ENCODE results near the gene STARD9.

STARD9 gene

GRCh38 chr15:42623951-42624350 is 48.5 kb downstream of the STARD9 start:
- no peak for TF ChIP-seq SIN3A (IDR thresholded peaks at IDR 0.05; ENCODE audit: borderline replicate concordance, insufficient read depth, low read length)
- no peak for TF ChIP-seq FOXP2 (optimal IDR thresholded peaks at IDR 0.05; ENCODE audit: borderline replicate concordance, extremely low read depth, extremely low read length, insufficient read depth)
- TF ChIP-seq REST (IDR thresholded peaks at IDR 0.05; ENCODE audit: insufficient read depth in 1 of 2, low read depth in 2 of 2, low read length in 2 of 2) = no peak

GRCh38 chr15:42627485-42627884 is 52.1 kb downstream of the STARD9 start:
- TF ChIP-seq TAF1 (IDR thresholded peaks at IDR 0.05; ENCODE audit: borderline replicate concordance, insufficient read depth, low read length) = no peak
- TF ChIP-seq REST (IDR thresholded peaks at IDR 0.05; ENCODE audit: insufficient read depth in 1 of 2, low read depth in 2 of 2, low read length in 2 of 2) = no peak
- TF ChIP-seq SIN3A (IDR thresholded peaks at IDR 0.05; ENCODE audit: borderline replicate concordance, insufficient read depth, low read length) = no peak
- TF ChIP-seq FOXP2 (optimal IDR thresholded peaks at IDR 0.05; ENCODE audit: borderline replicate concordance, extremely low read depth, extremely low read length, insufficient read depth) = no peak
- no peak for TF ChIP-seq POLR2AphosphoS5 (IDR thresholded peaks at IDR 0.05; ENCODE audit: low read depth, low read length)

GRCh38 chr15:42628761-42629160 is 53.4 kb downstream of the STARD9 start:
- TF ChIP-seq FOXP2 (optimal IDR thresholded peaks at IDR 0.05; ENCODE audit: borderline replicate concordance, extremely low read depth, extremely low read length, insufficient read depth) (no peak), TAF1 (IDR thresholded peaks at IDR 0.05; ENCODE audit: borderline replicate concordance, insufficient read depth, low read length) (no peak), SIN3A (IDR thresholded peaks at IDR 0.05; ENCODE audit: borderline replicate concordance, insufficient read depth, low read length) (no peak), POLR2AphosphoS5 (IDR thresholded peaks at IDR 0.05; ENCODE audit: low read depth, low read length) (no peak), REST (IDR thresholded peaks at IDR 0.05; ENCODE audit: insufficient read depth in 1 of 2, low read depth in 2 of 2, low read length in 2 of 2) (no peak)

GRCh38 chr15:42632105-42632675 is 56.8 kb downstream of the STARD9 start:
- TF ChIP-seq REST (IDR thresholded peaks at IDR 0.05; ENCODE audit: insufficient read depth in 1 of 2, low read depth in 2 of 2, low read length in 2 of 2) = no peak
- TF ChIP-seq SIN3A (IDR thresholded peaks at IDR 0.05; ENCODE audit: borderline replicate concordance, insufficient read depth, low read length) = no peak
- TF ChIP-seq POLR2AphosphoS5 (IDR thresholded peaks at IDR 0.05; ENCODE audit: low read depth, low read length) = no peak
- TF ChIP-seq TAF1 (IDR thresholded peaks at IDR 0.05; ENCODE audit: borderline replicate concordance, insufficient read depth, low read length) = no peak

GRCh38 chr15:42640109-42640508 is 64.7 kb downstream of the STARD9 start:
- TF ChIP-seq TAF1 (IDR thresholded peaks at IDR 0.05; ENCODE audit: borderline replicate concordance, insufficient read depth, low read length) (no peak), REST (IDR thresholded peaks at IDR 0.05; ENCODE audit: insufficient read depth in 1 of 2, low read depth in 2 of 2, low read length in 2 of 2) (no peak), FOXP2 (optimal IDR thresholded peaks at IDR 0.05; ENCODE audit: borderline replicate concordance, extremely low read depth, extremely low read length, insufficient read depth) (no peak), SIN3A (IDR thresholded peaks at IDR 0.05; ENCODE audit: borderline replicate concordance, insufficient read depth, low read length) (no peak), POLR2AphosphoS5 (IDR thresholded peaks at IDR 0.05; ENCODE audit: low read depth, low read length) (no peak)
